ENCODE data around the gene DTL.

Gene DTL

GRCh38 chr1:212097360-212097759, 61.8 kb downstream of the DTL start:
- no peak for DNase-seq (ENCODE audit: low read depth)

- no peak for DNase-seq (ENCODE audit: low read depth)
These were observed 62.8 kb downstream of the DTL start for GRCh38 chr1:212098310-212098709.

- no peak for DNase-seq (ENCODE audit: low read depth)
These were observed 63.2 kb downstream of the DTL start for GRCh38 chr1:212098771-212099170.

- no peak for DNase-seq (ENCODE audit: low read depth)
These were observed 65.7 kb downstream of the DTL start for GRCh38 chr1:212101251-212101650.

GRCh38 chr1:212101735-212102134, 66.2 kb downstream of the DTL start:
- no peak for DNase-seq (ENCODE audit: low read depth)

GRCh38 chr1:212104586-212105325, 69.2 kb downstream of the DTL start:
- DNase-seq (ENCODE audit: low read depth) = no peak

GRCh38 chr1:212106286-212106792, 70.8 kb downstream of the DTL start:
- DNase-seq (ENCODE audit: low read depth) = no peak

GRCh38 chr1:212107481-212107880, 71.9 kb downstream of the DTL start:
- DNase-seq (ENCODE audit: low read depth) = no peak

- no peak for DNase-seq (ENCODE audit: low read depth)
These were observed 72.6 kb downstream of the DTL start for GRCh38 chr1:212108187-212108586.

- no peak for DNase-seq (ENCODE audit: low read depth)
These were observed 73.4 kb downstream of the DTL start for GRCh38 chr1:212108981-212109380.

- DNase-seq (ENCODE audit: low read depth) = no peak
These were observed 74.2 kb downstream of the DTL start for GRCh38 chr1:212109728-212110127.

GRCh38 chr1:212110617-212111016, 75.1 kb downstream of the DTL start:
- no peak for DNase-seq (ENCODE audit: low read depth)

- DNase-seq (ENCODE audit: low read depth) = no peak
These were observed 76.0 kb downstream of the DTL start for GRCh38 chr1:212111536-212111935.

- DNase-seq (ENCODE audit: low read depth) = no peak
These were observed 78.2 kb downstream of the DTL start for GRCh38 chr1:212113706-212114105.

GRCh38 chr1:212118167-212118871, 82.8 kb downstream of the DTL start:
- DNase-seq (ENCODE audit: low read depth) = no peak

- no peak for DNase-seq (ENCODE audit: low read depth)
These were observed 83.3 kb downstream of the DTL start for GRCh38 chr1:212118872-212119260.

- DNase-seq (ENCODE audit: low read depth) = no peak
These were observed 83.9 kb downstream of the DTL start for GRCh38 chr1:212119397-212119837.

GRCh38 chr1:212119863-212120262, 84.3 kb downstream of the DTL start:
- no peak for DNase-seq (ENCODE audit: low read depth)

GRCh38 chr1:212121779-212122178, 86.2 kb downstream of the DTL start:
- DNase-seq (ENCODE audit: low read depth) = no peak

GRCh38 chr1:212124690-212125582, 89.4 kb downstream of the DTL start:
- no peak for DNase-seq (ENCODE audit: low read depth)

GRCh38 chr1:212125654-212126053, 90.1 kb downstream of the DTL start:
- no peak for DNase-seq (ENCODE audit: low read depth)

- DNase-seq (ENCODE audit: low read depth) = no peak
These were observed 91.7 kb downstream of the DTL start for GRCh38 chr1:212127221-212127620.
